Heart right ventricle (tissue), 16 donors: ENCODE measurements around the gene LRRIQ1. TPM values are rescaled to one million over a fixed set of nuclear protein-coding genes. Genes with fewer than 3 reads are reported as not detected.

Source experiments
- ATAC-seq, 8 donors: fragments of 200-7000 bp; cut with Tn5 transposase; one replicate each; pipeline ENCODE4 v1.9.1; 2020; ENCODE audit warnings: mild to moderate bottlenecking in 8 of 8, moderate library complexity in 8 of 8, moderate number of reproducible peaks in 1 of 8
- DNase-seq, 2 donors: peaks; one replicate each; pipeline ENCODE4 v3.0.0-alpha.2; 2020
- H3K27ac ChIP-seq, 10 donors: fragments of 200-600 bp; sonication (generic) in 2 of 10; one replicate each; pipeline versions ENCODE4 v1.5.0 to v1.8.0; 2020 to 2022; ENCODE audit warnings: mild to moderate bottlenecking in 3 of 10
- H3K27me3 ChIP-seq, 7 donors: fragments of 200-600 bp; one replicate each; pipeline ENCODE4 v1.8.0; 2021 to 2022; ENCODE audit warnings: mild to moderate bottlenecking in 2 of 7
- H3K36me3 ChIP-seq, 9 donors: fragments of 200-600 bp; sonication (generic) in 1 of 9; one replicate each; pipeline versions ENCODE4 v1.5.0 to v1.8.0; 2020 to 2022; ENCODE audit warnings: mild to moderate bottlenecking in 2 of 9
- H3K4me1 ChIP-seq, 9 donors: fragments of 200-600 bp; sonication (generic) in 1 of 9; one replicate each; pipeline versions ENCODE4 v1.5.0 to v1.8.0; 2020 to 2022; ENCODE audit warnings: mild to moderate bottlenecking in 4 of 9
- H3K4me3 ChIP-seq, 10 donors: fragments of 200-600 bp; sonication (generic) in 2 of 10; one replicate each; pipeline versions ENCODE4 v1.5.0 to v1.8.0; 2020 to 2022; ENCODE audit warnings: mild to moderate bottlenecking in 7 of 10, moderate library complexity in 2 of 10
- H3K9me3 ChIP-seq, 11 donors: fragments of 200-600 bp in 10 of 11; sonication (generic) in 2 of 11; one replicate each; pipeline versions ENCODE4 v1.5.0 to v1.8.0; 2013 to 2022; ENCODE audit warnings: mild to moderate bottlenecking in 2 of 11, control low read depth in 1 of 11, moderate library complexity in 1 of 11
- CTCF ChIP-seq, 9 donors: fragments of 200-600 bp; sonication (generic) in 2 of 9; IDR thresholded peaks; one replicate each; pipeline versions ENCODE4 v1.5.0 to v1.8.0; 2021 to 2022; ENCODE audit warnings: antibody characterized with exemption in 9 of 9, mild to moderate bottlenecking in 5 of 9, moderate library complexity in 1 of 9
- WGBS, 2 donors: extraction: QIAGEN DNeasy Blood & Tissue Kit; methylation state at CpG; one replicate each; pipeline ENCODE4 v1.1.7; 2013; ENCODE audit warnings: inconsistent platforms in 1 of 2; 5-methylcytosine and 5-hydroxymethylcytosine counted together
- intact Hi-C, 10 donors: fragments of 100-400 bp; cut with DNase I; formaldehyde crosslinking; loops; one replicate each; pipeline versions ENCODE4 v1.11.1 to v1.14.2; 2022
- long read RNA-seq, 3 donors: library from polyadenylated mRNA; unstranded; transcript quantifications; one replicate each; pipeline ENCODE4 v2.0.0, GENCODE V29; 2020 to 2021
- polyA plus RNA-seq, 2 donors: library from polyadenylated mRNA; stranded (reverse); fragments of 200-250 nt; gene quantifications; one replicate each; pipeline ENCODE4 v1.2.3, GENCODE V29; 2013
- total RNA-seq, 10 donors: library from RNA; stranded (reverse); fragmentation: NEBNext Ultra II Directional in 3 of 10; extraction: Animal tissue kit (Norgen Biotek cat#: 25700) in 3 of 10; gene quantifications; one replicate each; pipeline versions ENCODE4 v1.2.1 to v1.2.4, GENCODE V29; 2021 to 2023
- donor health status: Arrhythmogenic right ventricular cardiomyopathy.
- donor health status: ischemic (EF 13 %, LVEDD 7.1; RV severe dilation, severe dysfunction).
- donor health status: healthy with polysubstance abuse.
- donor health status: DM: no; HTN: yes; CAD: no.
- donor health status: DM: no; HTN: no; CAD: no.
- donor health status: ischemic (EF 25% LVEDD 6.9; RV normal size, moderate dysfunction).
- donor health status: ischemic (EF 25% LVEDD 5.7; RV mildly dilated, moderate dysfunction).
- donor health status: healthy.
- donor health status: DM: yes; HTN: yes; CAD: no.
- donor health status: Ischemic cardiomyopathy.
- donor health status: ischemic (EF 35%, LVEDD 5.7; RV mildly dilated, moderate dysfunction).
- donor health status: nonischemic (EF 11% LVEDD 7.7; RV severe dilation, severe dysfunction).
- donor health status: DM: yes; HTN: yes; CAD: no.
- donor health status: PGD.
- donor health status: ischemic (EF 29% LVEDD 5.4; RV normal size, mild dysfunction).
- donor health status: nonischemic (EF 23%, LVEDD 6.1; RV moderate dilation, normal function).

LRRIQ1 gene
- under 1 TPM in 9 of 10 donors, not detected in 1; 0.04 to 0.79 (median 0.14) TPM for total RNA-seq
- polyA plus RNA-seq: under 1 TPM; 0.15 to 0.16 TPM
- long read RNA-seq, donor 1: 0 reads
- long read RNA-seq, donor 2: 0 reads
- long read RNA-seq, donor 3: 0 reads

GRCh38 chr12:85036234-85036707, at the start of gene LRRIQ1, which contains the start of gene TSPAN19:
Gene LRRIQ1 (plus strand): TSS chr12:85036351. CDS start chr12:85038177, 1,826 bp downstream.
Gene TSPAN19 (minus strand): TSS chr12:85036277. CDS start chr12:85029946, 6,331 bp downstream.
- WGBS, 2 donors: 0 to 2% methylated on average over 22 of the region's 22 CpGs
- Histone ChIP-seq H3K27me3 (peaks cover 0 to 25% (median 4%) of the 10 kb centered on the region in 7 donors), H3K36me3 (no peaks in the 10 kb centered on the region), H3K4me3 (peak within 1 kb of the TSS; percentile 33 to 61 (median 54)), H3K27ac (no peak within 1 kb of the TSS), H3K4me1 (peaks cover 0 to 8% (median 0%) of the 10 kb centered on the region in 9 donors), H3K9me3 (no peaks in the 10 kb centered on the region)
- TF ChIP-seq CTCF (IDR thresholded peaks at IDR 0.05): no peak
- intact Hi-C loops: loop anchor here in 1 of 10 donors (10.0 kb wide), 1 partner anchor 161 kb away; no protein-coding TSS in a partner anchor
- ATAC-seq: peak; percentile 65 to 93 (median 86)
- peak in 1 of 2 donors; percentile 64 for DNase-seq

GRCh38 chr12:84986586-84986985, 49.6 kb upstream of the LRRIQ1 start:
- H3K4me1 ChIP-seq: no peaks in the 10 kb centered on the region
- H3K4me3 ChIP-seq: no peak overlapping the region
- no peaks in the 10 kb centered on the region for H3K36me3 ChIP-seq
- H3K9me3 ChIP-seq: no peaks in the 10 kb centered on the region
- intact Hi-C loops: no loop called here
- WGBS, 2 donors: 69 to 81% methylated on average over 3 of the region's 3 CpGs
- no peak overlapping the region for H3K27ac ChIP-seq
- no peak for DNase-seq
- no peaks in the 10 kb centered on the region for H3K27me3 ChIP-seq
- no peak for TF ChIP-seq CTCF (IDR thresholded peaks at IDR 0.05)
- ATAC-seq: no peak

- intact Hi-C loops: loop anchor here in 2 of 10 donors (5.0 to 10.0 kb wide), 2 partner anchors 100 to 1957 kb away; no protein-coding TSS in a partner anchor
- H3K36me3 ChIP-seq: no peaks in the 10 kb centered on the region
- no peak for ATAC-seq
Measured at GRCh38 chr12:84994426-84994825, 41.7 kb upstream of the LRRIQ1 start.

GRCh38 chr12:84995641-84996040, 40.5 kb upstream of the LRRIQ1 start:
- no peak for ATAC-seq
- WGBS, 2 donors: 85 to 88% methylated on average over 2 of the region's 2 CpGs
- Histone ChIP-seq H3K27ac (no peak overlapping the region), H3K4me3 (no peak overlapping the region), H3K36me3 (no peaks in the 10 kb centered on the region), H3K4me1 (no peaks in the 10 kb centered on the region), H3K27me3 (no peaks in the 10 kb centered on the region), H3K9me3 (peaks cover 0 to 7% (median 0%) of the 10 kb centered on the region in 11 donors)
- intact Hi-C loops: loop anchor here in 1 of 10 donors (10.0 kb wide), 1 partner anchor 101 kb away; no protein-coding TSS in a partner anchor
- DNase-seq: no peak
- TF ChIP-seq CTCF (IDR thresholded peaks at IDR 0.05): no peak

More at GRCh38 chr12:84994426-84994825, 41.7 kb upstream of the LRRIQ1 start:
- H3K27ac ChIP-seq: no peak overlapping the region
- H3K4me3 ChIP-seq: no peak overlapping the region
- TF ChIP-seq CTCF (IDR thresholded peaks at IDR 0.05): no peak
- DNase-seq: no peak
- H3K4me1 ChIP-seq: no peaks in the 10 kb centered on the region
- no peaks in the 10 kb centered on the region for H3K27me3 ChIP-seq
- H3K9me3 ChIP-seq: peaks cover 0 to 7% (median 0%) of the 10 kb centered on the region in 11 donors
